ENCODE data around the gene FNDC11.

- TF ChIP-seq GABPA (IDR thresholded peaks at IDR 0.05; ENCODE audit: low read depth), result no peak
- no peak for TF ChIP-seq CTCF (IDR thresholded peaks at IDR 0.05; ENCODE audit: insufficient read depth, low read length)
- TF ChIP-seq SPI1 (IDR thresholded peaks at IDR 0.05; ENCODE audit: borderline replicate concordance, low read depth), result no peak
- no peak for TF ChIP-seq REST (IDR thresholded peaks at IDR 0.05; ENCODE audit: insufficient replicate concordance, low read depth)
- no peak for TF ChIP-seq POLR2AphosphoS5 (IDR thresholded peaks at IDR 0.05; ENCODE audit: low read depth)
Observed at GRCh38 chr20:63594043-63594561, 40.1 kb downstream of the FNDC11 start.
